ENCODE data around the gene AGAP2.
A peak's percentile ranks its signal among the peaks of the same experiment; 100 is the strongest.

Gene AGAP2

GRCh38 chr12:57695770-57696432, 42.6 kb downstream of the AGAP2 start:
- in situ Hi-C loops (cut with MboI; ENCODE audit: low sequenced_read_pairs, unreplicated experiment): no loop called here
- TF ChIP-seq CTCF (IDR thresholded peaks at IDR 0.05; ENCODE audit: borderline replicate concordance, control extremely low read depth, extremely low read depth, insufficient read depth, missing control alignments): no peak
- DNase-seq (ENCODE audit: low spot score): no peak

GRCh38 chr12:57694459-57695019, 44.0 kb downstream of the AGAP2 start:
- no peak for TF ChIP-seq CTCF (IDR thresholded peaks at IDR 0.05; ENCODE audit: borderline replicate concordance, control extremely low read depth, extremely low read depth, insufficient read depth, missing control alignments)
- no peak for DNase-seq (ENCODE audit: low spot score)
- in situ Hi-C loops (cut with MboI; ENCODE audit: low sequenced_read_pairs, unreplicated experiment): no loop called here

- peak; percentile 76 for TF ChIP-seq CTCF (IDR thresholded peaks at IDR 0.05; ENCODE audit: borderline replicate concordance, control extremely low read depth, extremely low read depth, insufficient read depth, missing control alignments)
- DNase-seq (ENCODE audit: low spot score): peak; percentile 92
- in situ Hi-C loops (cut with MboI; ENCODE audit: low sequenced_read_pairs, unreplicated experiment): no loop called here
Observed at GRCh38 chr12:57693659-57694458, 44.7 kb downstream of the AGAP2 start, which contains the start of gene OS9. OS9 (plus strand) TSS chr12:57694132; CDS start chr12:57694162, 30 bp downstream.

GRCh38 chr12:57693317-57693658, 45.3 kb downstream of the AGAP2 start:
- DNase-seq (ENCODE audit: low spot score): no peak
- TF ChIP-seq CTCF (IDR thresholded peaks at IDR 0.05; ENCODE audit: borderline replicate concordance, control extremely low read depth, extremely low read depth, insufficient read depth, missing control alignments): no peak
- in situ Hi-C loops (cut with MboI; ENCODE audit: low sequenced_read_pairs, unreplicated experiment): no loop called here

- in situ Hi-C loops (cut with MboI; ENCODE audit: low sequenced_read_pairs, unreplicated experiment): no loop called here
- TF ChIP-seq CTCF (IDR thresholded peaks at IDR 0.05; ENCODE audit: borderline replicate concordance, control extremely low read depth, extremely low read depth, insufficient read depth, missing control alignments): no peak
- no peak for DNase-seq (ENCODE audit: low spot score)
Observed at GRCh38 chr12:57692500-57692899, 46.0 kb downstream of the AGAP2 start.

- in situ Hi-C loops (cut with MboI; ENCODE audit: low sequenced_read_pairs, unreplicated experiment): no loop called here
- TF ChIP-seq CTCF (IDR thresholded peaks at IDR 0.05; ENCODE audit: borderline replicate concordance, control extremely low read depth, extremely low read depth, insufficient read depth, missing control alignments): no peak
- DNase-seq (ENCODE audit: low spot score): no peak
Observed at GRCh38 chr12:57688931-57689330, 49.6 kb downstream of the AGAP2 start.

Data from GM13976 (cell line).